ENCODE measurements around the gene TRAF3IP1. TPM values are rescaled to one million over a fixed set of nuclear protein-coding genes. Genes with fewer than 3 reads are reported as not detected.
"Not testable (repeated sequence)": the region's sequence is repeated elsewhere in the genome, so short reads cannot be mapped to it uniquely, and the experiment has no call there.

TRAF3IP1 gene
- polyA plus RNA-seq, 4 donors: 5.1 to 10.1 (median 7.5) TPM

GRCh38 chr2:238403632-238404405 lies 83.5 kb downstream of the TRAF3IP1 start:
- DNase-seq: peak; percentile 22 to 69
- FAIRE-seq: no peak

GRCh38 chr2:238404406-238405216 lies 84.3 kb downstream of the TRAF3IP1 start:
- Histone ChIP-seq H3K4me1 (ENCODE audit: control insufficient read depth in 3 of 3, insufficient read depth in 2 of 3, low read depth in 1 of 3, low read length in 2 of 3) (peaks cover 0 to 20% (median 0%) of the 10 kb centered on the region in 3 donors), H3K27me3 (ENCODE audit: control insufficient read depth in 3 of 3, insufficient read depth in 3 of 3, low read length in 3 of 3) (no peaks in the 10 kb centered on the region), H3K9me3 (ENCODE audit: control insufficient read depth in 2 of 2, insufficient read depth in 1 of 2, low read depth in 1 of 2, low read length in 1 of 2) (no peaks in the 10 kb centered on the region), H3K4me3 (ENCODE audit: low read depth in 1 of 3, low read length in 3 of 3) (no peak overlapping the region), H3K36me3 (ENCODE audit: control insufficient read depth in 3 of 3, insufficient read depth in 2 of 3, low read depth in 1 of 3, low read length in 3 of 3) (peaks cover 0 to 17% (median 0%) of the 10 kb centered on the region in 3 donors), H3K27ac (ENCODE audit: low read depth in 1 of 3, low read length in 2 of 3) (peak overlapping the region in 1 of 3 donors; percentile 22)
- 88 to 92% (median 91%) methylated on average over 19 of the region's 19 CpGs for WGBS, 3 donors
- no peak for FAIRE-seq
- DNase-seq: no peak

More at GRCh38 chr2:238403632-238404405, 83.5 kb downstream of the TRAF3IP1 start:
- peak overlapping the region in 1 of 3 donors; percentile 22 for H3K27ac ChIP-seq (ENCODE audit: low read depth in 1 of 3, low read length in 2 of 3)
- no peak overlapping the region for H3K4me3 ChIP-seq (ENCODE audit: low read depth in 1 of 3, low read length in 3 of 3)
- H3K9me3 ChIP-seq (ENCODE audit: control insufficient read depth in 2 of 2, insufficient read depth in 1 of 2, low read depth in 1 of 2, low read length in 1 of 2): no peaks in the 10 kb centered on the region
- no peaks in the 10 kb centered on the region for H3K27me3 ChIP-seq (ENCODE audit: control insufficient read depth in 3 of 3, insufficient read depth in 3 of 3, low read length in 3 of 3)
- peaks cover 0 to 19% (median 0%) of the 10 kb centered on the region in 3 donors for H3K36me3 ChIP-seq (ENCODE audit: control insufficient read depth in 3 of 3, insufficient read depth in 2 of 3, low read depth in 1 of 3, low read length in 3 of 3)
- WGBS, 3 donors: 77 to 87% (median 86%) methylated on average over 21 of the region's 21 CpGs
- H3K4me1 ChIP-seq (ENCODE audit: control insufficient read depth in 3 of 3, insufficient read depth in 2 of 3, low read depth in 1 of 3, low read length in 2 of 3): peaks cover 0 to 20% (median 0%) of the 10 kb centered on the region in 3 donors

- not testable (repeated sequence) for H3K27ac ChIP-seq (ENCODE audit: low read depth in 1 of 3, low read length in 2 of 3); H3K4me3 ChIP-seq (ENCODE audit: low read depth in 1 of 3, low read length in 3 of 3); H3K27me3 ChIP-seq (ENCODE audit: control insufficient read depth in 3 of 3, insufficient read depth in 3 of 3, low read length in 3 of 3); H3K9me3 ChIP-seq (ENCODE audit: control insufficient read depth in 2 of 2, insufficient read depth in 1 of 2, low read depth in 1 of 2, low read length in 1 of 2); DNase-seq; FAIRE-seq
- H3K36me3 ChIP-seq (ENCODE audit: control insufficient read depth in 3 of 3, insufficient read depth in 2 of 3, low read depth in 1 of 3, low read length in 3 of 3): peaks cover 0 to 17% (median 0%) of the 10 kb centered on the region in 3 donors
- peaks cover 0 to 20% (median 0%) of the 10 kb centered on the region in 3 donors for H3K4me1 ChIP-seq (ENCODE audit: control insufficient read depth in 3 of 3, insufficient read depth in 2 of 3, low read depth in 1 of 3, low read length in 2 of 3)
- WGBS, 3 donors: 92 to 96% (median 93%) methylated on average over 4 of the region's 4 CpGs
Measured at GRCh38 chr2:238405217-238405555, 84.9 kb downstream of the TRAF3IP1 start.

GRCh38 chr2:238406221-238406997 lies 86.1 kb downstream of the TRAF3IP1 start:
- Histone ChIP-seq H3K27me3 (ENCODE audit: control insufficient read depth in 3 of 3, insufficient read depth in 3 of 3, low read length in 3 of 3) (no peaks in the 10 kb centered on the region), H3K4me1 (ENCODE audit: control insufficient read depth in 3 of 3, insufficient read depth in 2 of 3, low read depth in 1 of 3, low read length in 2 of 3) (peaks cover 0 to 20% (median 0%) of the 10 kb centered on the region in 3 donors), H3K4me3 (ENCODE audit: low read depth in 1 of 3, low read length in 3 of 3) (no peak overlapping the region), H3K36me3 (ENCODE audit: control insufficient read depth in 3 of 3, insufficient read depth in 2 of 3, low read depth in 1 of 3, low read length in 3 of 3) (peaks cover 0 to 16% (median 0%) of the 10 kb centered on the region in 3 donors), H3K27ac (ENCODE audit: low read depth in 1 of 3, low read length in 2 of 3) (no peak overlapping the region), H3K9me3 (ENCODE audit: control insufficient read depth in 2 of 2, insufficient read depth in 1 of 2, low read depth in 1 of 2, low read length in 1 of 2) (no peaks in the 10 kb centered on the region)
- DNase-seq (no peak), FAIRE-seq (no peak)
- 84 to 94% (median 92%) methylated on average over 20 of the region's 20 CpGs for WGBS, 3 donors

- WGBS, 3 donors: 71 to 91% (median 86%) methylated on average over 8 of the region's 8 CpGs
- DNase-seq (no peak), FAIRE-seq (no peak)
- Histone ChIP-seq H3K27me3 (ENCODE audit: control insufficient read depth in 3 of 3, insufficient read depth in 3 of 3, low read length in 3 of 3) (no peaks in the 10 kb centered on the region), H3K27ac (ENCODE audit: low read depth in 1 of 3, low read length in 2 of 3) (peak overlapping the region in 1 of 3 donors; percentile 6), H3K4me3 (ENCODE audit: low read depth in 1 of 3, low read length in 3 of 3) (no peak overlapping the region), H3K9me3 (ENCODE audit: control insufficient read depth in 2 of 2, insufficient read depth in 1 of 2, low read depth in 1 of 2, low read length in 1 of 2) (no peaks in the 10 kb centered on the region), H3K36me3 (ENCODE audit: control insufficient read depth in 3 of 3, insufficient read depth in 2 of 3, low read depth in 1 of 3, low read length in 3 of 3) (peaks cover 0 to 12% (median 0%) of the 10 kb centered on the region in 3 donors), H3K4me1 (ENCODE audit: control insufficient read depth in 3 of 3, insufficient read depth in 2 of 3, low read depth in 1 of 3, low read length in 2 of 3) (peaks cover 0 to 20% (median 0%) of the 10 kb centered on the region in 3 donors)
Measured at GRCh38 chr2:238406998-238407285, 86.6 kb downstream of the TRAF3IP1 start.

GRCh38 chr2:238407566-238407965 lies 87.2 kb downstream of the TRAF3IP1 start:
- no peak for FAIRE-seq
- peak in 1 of 2 donors; percentile 18 for DNase-seq
- Histone ChIP-seq H3K27ac (ENCODE audit: low read depth in 1 of 3, low read length in 2 of 3) (no peak overlapping the region), H3K27me3 (ENCODE audit: control insufficient read depth in 3 of 3, insufficient read depth in 3 of 3, low read length in 3 of 3) (no peaks in the 10 kb centered on the region), H3K9me3 (ENCODE audit: control insufficient read depth in 2 of 2, insufficient read depth in 1 of 2, low read depth in 1 of 2, low read length in 1 of 2) (no peaks in the 10 kb centered on the region), H3K4me3 (ENCODE audit: low read depth in 1 of 3, low read length in 3 of 3) (no peak overlapping the region), H3K36me3 (ENCODE audit: control insufficient read depth in 3 of 3, insufficient read depth in 2 of 3, low read depth in 1 of 3, low read length in 3 of 3) (peaks cover 0 to 12% (median 0%) of the 10 kb centered on the region in 3 donors), H3K4me1 (ENCODE audit: control insufficient read depth in 3 of 3, insufficient read depth in 2 of 3, low read depth in 1 of 3, low read length in 2 of 3) (peaks cover 0 to 20% (median 0%) of the 10 kb centered on the region in 3 donors)
- 24 to 74% (median 50%) methylated on average over 11 of the region's 11 CpGs for WGBS, 3 donors

DNA sequence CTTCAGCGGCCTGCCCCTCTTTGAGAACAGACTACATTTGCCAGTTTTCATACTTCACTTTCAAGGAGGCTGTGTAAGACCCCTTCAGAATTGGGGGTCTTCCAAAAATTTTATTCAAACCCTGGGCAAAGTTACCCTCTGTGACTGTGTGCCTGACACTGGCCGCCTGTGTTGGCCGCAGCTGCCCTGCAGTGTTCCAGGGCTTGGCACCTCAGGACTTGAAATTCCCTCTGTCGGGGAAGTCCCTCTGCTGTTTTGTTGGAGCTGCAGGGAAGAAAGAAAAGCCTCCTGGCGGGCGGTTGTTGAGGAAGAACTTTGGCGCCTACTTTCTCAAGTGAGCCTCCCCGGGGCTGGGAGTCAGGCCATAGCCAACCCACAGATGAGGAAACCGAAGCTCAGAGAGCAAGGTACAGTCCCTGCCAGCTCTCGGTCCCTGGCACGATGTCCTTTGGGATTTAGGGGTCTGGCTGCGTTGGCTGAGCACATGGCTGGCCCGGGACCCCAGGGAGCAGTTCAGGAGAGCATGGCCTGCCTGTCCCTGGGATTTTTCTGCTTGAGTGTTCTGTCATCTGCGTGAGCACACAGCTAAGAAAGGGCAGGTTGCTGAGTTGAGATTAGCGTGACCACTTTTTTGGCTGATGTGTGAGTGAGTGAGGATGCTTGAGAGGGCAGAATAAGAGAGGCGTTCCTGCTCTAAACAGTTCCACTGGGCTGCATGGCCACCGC lies 88.5 kb downstream of the TRAF3IP1 start:
- no peak overlapping the region for H3K27ac ChIP-seq (ENCODE audit: low read depth in 1 of 3, low read length in 2 of 3)
- peaks cover 0 to 12% (median 0%) of the 10 kb centered on the region in 3 donors for H3K36me3 ChIP-seq (ENCODE audit: control insufficient read depth in 3 of 3, insufficient read depth in 2 of 3, low read depth in 1 of 3, low read length in 3 of 3)
- 85 to 92% (median 90%) methylated on average over 17 of the region's 17 CpGs for WGBS, 3 donors
- H3K4me3 ChIP-seq (ENCODE audit: low read depth in 1 of 3, low read length in 3 of 3): no peak overlapping the region
- no peak for FAIRE-seq
- H3K9me3 ChIP-seq (ENCODE audit: control insufficient read depth in 2 of 2, insufficient read depth in 1 of 2, low read depth in 1 of 2, low read length in 1 of 2): no peaks in the 10 kb centered on the region
- no peaks in the 10 kb centered on the region for H3K27me3 ChIP-seq (ENCODE audit: control insufficient read depth in 3 of 3, insufficient read depth in 3 of 3, low read length in 3 of 3)
- H3K4me1 ChIP-seq (ENCODE audit: control insufficient read depth in 3 of 3, insufficient read depth in 2 of 3, low read depth in 1 of 3, low read length in 2 of 3): peaks cover 0 to 13% (median 0%) of the 10 kb centered on the region in 3 donors
- DNase-seq: no peak
